Neural cell (in vitro differentiated cells): ENCODE measurements around the gene TIAM1. TPM values are rescaled to one million over a fixed set of nuclear protein-coding genes. Genes with fewer than 3 reads are reported as not detected.

Experiments
- H2AFZ ChIP-seq: fragments of 200-600, 300-800 bp; sonication (generic), shearing (Covaris generic); 2 replicates; pipeline ENCODE4 v1.6.0; 2014; ENCODE audit warnings: low read depth, mild to moderate bottlenecking, antibody characterized with exemption, low read length, moderate library complexity
- H3F3A ChIP-seq: fragments of 200-600 bp; shearing (Covaris generic); 2 replicates; pipeline ENCODE4 v1.6.1; 2016; ENCODE audit warnings: mild to moderate bottlenecking, moderate library complexity, mixed read lengths, antibody characterized with exemption, low read length; ENCODE audit not compliant: insufficient read depth, poor library complexity, severe bottlenecking
- H3K27ac ChIP-seq: fragments of 200-600, 300-800 bp; sonication (generic), shearing (Covaris generic); 2 replicates; pipeline ENCODE4 v1.5.1; 2014; ENCODE audit warnings: mild to moderate bottlenecking, low read length, moderate library complexity
- H3K27me3 ChIP-seq: fragments of 300-800, 200-600 bp; sonication (generic), shearing (Covaris generic); 2 replicates; pipeline ENCODE4 v1.6.0; 2014; ENCODE audit warnings: mild to moderate bottlenecking, low read depth, low read length, moderate library complexity; ENCODE audit not compliant: insufficient read depth
- H3K36me3 ChIP-seq: fragments of 300-800, 200-600 bp; sonication (generic), shearing (Covaris generic); 2 replicates; pipeline ENCODE4 v1.5.1; 2014; ENCODE audit warnings: mild to moderate bottlenecking, antibody characterized with exemption, low read length, moderate library complexity; ENCODE audit not compliant: insufficient read depth
- H3K4me2 ChIP-seq: fragments of 300-800, 200-600 bp; sonication (generic), shearing (Covaris generic); 2 replicates; pipeline ENCODE4 v1.6.0; 2014; ENCODE audit warnings: mild to moderate bottlenecking, low read length
- H3K4me3 ChIP-seq: fragments of 300-800, 200-600 bp; sonication (generic), shearing (Covaris generic); 2 replicates; pipeline ENCODE4 v1.5.1; 2014; ENCODE audit warnings: mild to moderate bottlenecking, low read length, moderate library complexity
- H3K79me2 ChIP-seq: fragments of 200-600 bp; shearing (Covaris generic); replicated peaks from 2 replicates; pipeline ENCODE4 v1.6.0; 2014; ENCODE audit warnings: mild to moderate bottlenecking, low read length, moderate library complexity; ENCODE audit not compliant: insufficient read depth
- H3K9ac ChIP-seq: fragments of 300-800, 200-600 bp; sonication (generic), shearing (Covaris generic); 2 replicates; pipeline ENCODE4 v1.6.1; 2016; ENCODE audit warnings: mild to moderate bottlenecking, low read length, mixed read lengths
- H3K9me2 ChIP-seq: fragments of 200-600 bp; shearing (Covaris generic); 2 replicates; pipeline ENCODE4 v1.6.1; 2016; ENCODE audit warnings: mild to moderate bottlenecking, low read length, mixed read lengths; ENCODE audit not compliant: insufficient read depth
- H3K9me3 ChIP-seq: fragments of 200-600, 300-800 bp; sonication (generic), shearing (Covaris generic); 2 replicates; pipeline ENCODE4 v1.6.1; 2016; ENCODE audit warnings: mild to moderate bottlenecking, mixed run types, low read length, moderate library complexity, mixed read lengths
- H4K20me1 ChIP-seq: fragments of 200-600 bp; shearing (Covaris generic); 2 replicates; pipeline ENCODE4 v1.6.1; 2016; ENCODE audit warnings: mild to moderate bottlenecking, mixed run types; ENCODE audit not compliant: insufficient read depth
- CTCF ChIP-seq: fragments of 450-650 bp; IDR thresholded peaks from 2 replicates; pipeline ENCODE4 v1.5.1; 2014; ENCODE audit warnings: antibody characterized with exemption, mild to moderate bottlenecking, moderate library complexity; ENCODE audit not compliant: poor library complexity, severe bottlenecking
- EP300 ChIP-seq: fragments of 450-650 bp; conservative IDR thresholded peaks from 2 replicates; pipeline ENCODE4 v1.6.1; 2014; ENCODE audit warnings: antibody characterized with exemption, mild to moderate bottlenecking, moderate library complexity; ENCODE audit not compliant: poor library complexity, severe bottlenecking
- EZH2 ChIP-seq: fragments of 200-600, 300-800 bp; shearing (Covaris generic), sonication (generic); IDR thresholded peaks from 2 replicates; pipeline ENCODE4 v1.6.1; 2014; ENCODE audit warnings: antibody characterized with exemption, low read length, borderline replicate concordance, mild to moderate bottlenecking; ENCODE audit not compliant: insufficient read depth, poor library complexity, severe bottlenecking
- MXI1 ChIP-seq: fragments of 450-650 bp; conservative IDR thresholded peaks from 2 replicates; pipeline ENCODE4 v1.6.1; 2014; ENCODE audit warnings: antibody characterized with exemption, mild to moderate bottlenecking; ENCODE audit not compliant: poor library complexity, severe bottlenecking
- POLR2AphosphoS5 ChIP-seq: IDR thresholded peaks from 2 replicates; pipeline ENCODE4 v1.6.1; 2012
- RAD21 ChIP-seq: fragments of 450-650 bp; conservative IDR thresholded peaks from 2 replicates; pipeline ENCODE4 v1.6.1; 2014; ENCODE audit warnings: antibody characterized with exemption, mild to moderate bottlenecking, moderate library complexity
- REST ChIP-seq: IDR thresholded peaks from 2 replicates; pipeline ENCODE4 v1.6.1; 2012; ENCODE audit warnings: borderline replicate concordance
- SMC3 ChIP-seq: fragments of 450-650 bp; conservative IDR thresholded peaks from 2 replicates; pipeline ENCODE4 v1.6.1; 2014; ENCODE audit warnings: antibody characterized with exemption, mild to moderate bottlenecking, moderate library complexity; ENCODE audit not compliant: poor library complexity
- TAF1 ChIP-seq: IDR thresholded peaks from 2 replicates; pipeline ENCODE4 v1.6.1; 2012; ENCODE audit warnings: low read depth
- polyA plus RNA-seq: library from polyadenylated mRNA; depleted of rRNA; stranded (reverse); fragments of >200 nt; gene quantifications from 2 replicates; pipeline ENCODE4 v1.2.3, GENCODE V29; 2014

The TIAM1 gene
- polyA plus RNA-seq, 1 donor from 2014 or later = 13.2 TPM

GRCh38 chr21:31078216-31078615 is 265.8 kb downstream of the TIAM1 start:
- Histone ChIP-seq H3K9ac (no peak overlapping the region), H3K4me3 (no peak overlapping the region), H4K20me1 (no peaks in the 10 kb centered on the region), H3K27me3 (no peaks in the 10 kb centered on the region), H3K9me2 (no peaks in the 10 kb centered on the region), H2AFZ (no peak overlapping the region), H3K4me2 (no peak overlapping the region), H3F3A (no peaks in the 10 kb centered on the region), H3K9me3 (no peaks in the 10 kb centered on the region), H3K79me2 (no peaks in the 10 kb centered on the region), H3K27ac (no peak overlapping the region), H3K36me3 (no peaks in the 10 kb centered on the region)
- TF ChIP-seq CTCF (no peak), RAD21 (no peak), REST (no peak), SMC3 (no peak), TAF1 (no peak), EZH2 (no peak), EP300 (no peak), POLR2AphosphoS5 (no peak), MXI1 (no peak)

DNA sequence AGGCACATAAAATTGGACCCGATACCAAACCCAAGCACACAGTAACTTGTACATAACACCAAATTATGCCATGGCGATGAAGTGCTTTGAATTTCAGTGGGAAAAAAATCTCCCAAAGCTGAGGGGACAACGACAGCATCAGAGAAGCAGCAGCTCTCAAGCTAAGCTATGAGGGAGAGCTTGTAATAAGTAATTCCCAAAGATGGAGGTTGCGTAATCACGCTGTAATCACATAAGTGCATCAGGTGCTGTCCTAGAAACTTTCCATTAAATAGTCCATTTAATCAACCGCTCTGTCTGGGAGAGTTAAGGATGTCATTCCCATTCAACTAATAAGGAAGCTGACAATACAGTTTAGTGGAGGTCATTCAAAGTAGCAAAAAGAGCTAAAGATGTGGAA is 268.2 kb downstream of the TIAM1 start:
- Histone ChIP-seq H3K36me3 (no peaks in the 10 kb centered on the region), H3K9ac (no peak overlapping the region), H3K9me3 (no peaks in the 10 kb centered on the region), H3K79me2 (no peaks in the 10 kb centered on the region), H3K4me3 (no peak overlapping the region), H3K9me2 (no peaks in the 10 kb centered on the region), H2AFZ (no peak overlapping the region), H3K4me2 (no peak overlapping the region), H3K27me3 (no peaks in the 10 kb centered on the region), H3F3A (no peaks in the 10 kb centered on the region), H4K20me1 (no peaks in the 10 kb centered on the region), H3K27ac (no peak overlapping the region)
- TF ChIP-seq REST (no peak), TAF1 (no peak), CTCF (no peak), SMC3 (no peak), EP300 (no peak), EZH2 (no peak), RAD21 (no peak), MXI1 (no peak), POLR2AphosphoS5 (no peak)
